Keratinocyte (primary cell): ENCODE data around the gene BCO2. TPM values are rescaled to one million over a fixed set of nuclear protein-coding genes. Genes with fewer than 3 reads are reported as not detected.

Source experiments
- DNase-seq: peaks from one replicate; pipeline ENCODE4 v3.0.0-alpha.2; 2011; ENCODE audit warnings: low read depth, missing footprints, low spot score
- FAIRE-seq: peaks from 2 replicates; lab custom pipeline; 2011; peaks lifted over from hg19 to GRCh38; lab: Jason Lieb, UNC
- H2AFZ ChIP-seq: 2 replicates; pipeline ENCODE4 v1.6.0; 2012; ENCODE audit warnings: low read length, control low read depth, inconsistent platforms; ENCODE audit not compliant: control insufficient read depth
- H3K27ac ChIP-seq: 2 replicates; pipeline ENCODE4 v1.5.1; 2011; ENCODE audit warnings: low read length; ENCODE audit not compliant: control insufficient read depth, insufficient read depth
- H3K27me3 ChIP-seq: 3 replicates; pipeline ENCODE4 v1.6.0; 2011; ENCODE audit warnings: low read length; ENCODE audit not compliant: control insufficient read depth, insufficient read depth; ENCODE audit errors: extremely low read depth
- H3K36me3 ChIP-seq, 2 experiments: 2 replicates in 1 of 2; 3 replicates in 1 of 2; pipeline ENCODE4 v1.5.1; 2011; ENCODE audit warnings: low read length in 2 of 2, mild to moderate bottlenecking in 1 of 2; ENCODE audit not compliant: control insufficient read depth in 2 of 2, insufficient read depth in 2 of 2; ENCODE audit errors: extremely low read depth in 1 of 2
- H3K4me1 ChIP-seq: 3 replicates; pipeline ENCODE4 v1.5.1; 2011; ENCODE audit warnings: low read length; ENCODE audit not compliant: control insufficient read depth, insufficient read depth; ENCODE audit errors: extremely low read depth
- H3K4me2 ChIP-seq: 3 replicates; pipeline ENCODE4 v1.6.0; 2011; ENCODE audit warnings: low read depth, low read length; ENCODE audit not compliant: control insufficient read depth, insufficient read depth; ENCODE audit errors: extremely low read depth
- H3K4me3 ChIP-seq, 3 experiments: fragments of 200-600 bp in 1 of 3; sonication (generic) in 1 of 3; 2 replicates in 2 of 3; 3 replicates in 1 of 3; pipeline ENCODE4 v1.5.1; 2011 to 2016; ENCODE audit warnings: low read length in 3 of 3, mild to moderate bottlenecking in 3 of 3, control low read depth in 2 of 3, inconsistent platforms in 1 of 3, low read depth in 1 of 3, mixed read lengths in 1 of 3, mixed run types in 1 of 3, moderate library complexity in 1 of 3; ENCODE audit not compliant: control insufficient read depth in 2 of 3, insufficient read depth in 2 of 3; ENCODE audit errors: extremely low read depth in 1 of 3
- H3K79me2 ChIP-seq: 2 replicates; pipeline ENCODE4 v1.6.0; 2012; ENCODE audit warnings: low read length; ENCODE audit not compliant: control insufficient read depth, insufficient read depth
- H3K9ac ChIP-seq: 3 replicates; pipeline ENCODE4 v1.6.0; 2011; ENCODE audit warnings: low read length; ENCODE audit not compliant: control insufficient read depth, insufficient read depth; ENCODE audit errors: extremely low read depth
- H3K9me1 ChIP-seq: 3 replicates; pipeline ENCODE4 v1.6.0; 2011; ENCODE audit warnings: low read length; ENCODE audit not compliant: control insufficient read depth, insufficient read depth; ENCODE audit errors: extremely low read depth
- H3K9me3 ChIP-seq: 2 replicates; pipeline ENCODE4 v1.5.1; 2012; ENCODE audit warnings: low read depth, low read length; ENCODE audit not compliant: control insufficient read depth
- H4K20me1 ChIP-seq: 3 replicates; pipeline ENCODE4 v1.6.0; 2011; ENCODE audit warnings: low read length; ENCODE audit not compliant: control insufficient read depth, insufficient read depth; ENCODE audit errors: extremely low read depth
- EZH2 ChIP-seq: IDR thresholded peaks from one replicate; pipeline ENCODE4 v1.6.1; 2012; ENCODE audit warnings: inconsistent platforms, mild to moderate bottlenecking, low read length, moderate library complexity
- dilution Hi-C: fragments of 300-500 bp; cut with MboI; formaldehyde crosslinking; loops from one replicate; pipeline ENCODE4 v1.7.0; 2020; ENCODE audit warnings: low sequenced_read_pairs; ENCODE audit not compliant: extremely low pct_ligation_motif_present
- polyA plus RNA-seq, 5 experiments: library from polyadenylated mRNA; depleted of rRNA in 3 of 5; stranded (reverse) in 3 of 5; stranded (forward) in 1 of 5; unstranded in 1 of 5; fragments of >200 nt; gene quantifications; 1 replicate in 1 of 5; 2 replicates in 3 of 5; 3 replicates in 1 of 5; pipeline versions ENCODE4 v1.2.1 to v1.2.3, GENCODE V29; 2011 to 2012; ENCODE audit warnings: missing spikeins in 2 of 5, low read depth in 1 of 5, low replicate concordance in 1 of 5
- TF ChIP-seq, protein P1 (sequence below), 3 experiments: IDR thresholded peaks in 1 of 3; conservative IDR thresholded peaks in 1 of 3; optimal IDR thresholded peaks in 1 of 3; 2 replicates in 2 of 3; 3 replicates in 1 of 3; pipeline versions ENCODE3 to v1.5.1; 2011; ENCODE audit warnings: low read length in 3 of 3, mild to moderate bottlenecking in 3 of 3, moderate library complexity in 2 of 3, control low read depth in 1 of 3, inconsistent platforms in 1 of 3; ENCODE audit not compliant: insufficient read depth in 2 of 3; ENCODE audit errors: extremely low read depth in 1 of 3

BCO2 gene
- polyA plus RNA-seq, 1 donor (not counting 4 experiments of a cell fraction or from before 2014, with no cell fraction given): 0.37 TPM

DNA sequence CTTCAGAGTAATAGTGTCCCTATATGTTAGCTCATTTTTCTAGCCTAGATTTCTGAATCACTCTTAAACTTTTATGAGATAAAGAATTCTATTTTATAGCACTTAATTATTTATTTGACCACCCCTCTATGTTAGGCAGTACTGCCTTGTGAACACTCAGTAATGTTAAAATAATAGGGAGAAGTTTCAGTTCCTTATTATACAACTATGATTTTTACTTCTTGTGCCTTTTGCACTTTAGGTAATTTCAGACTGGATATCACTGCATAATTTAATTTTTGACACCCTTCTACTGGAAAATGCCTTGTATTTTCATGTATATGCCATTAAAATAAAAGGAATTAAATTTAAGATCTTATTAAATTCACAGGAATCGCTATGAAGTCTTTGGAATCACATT is 3.1 kb downstream of the BCO2 start:
- Histone ChIP-seq H2AFZ (no peak overlapping the region), H4K20me1 (no peaks in the 10 kb centered on the region), H3K9me3 (no peaks in the 10 kb centered on the region), H3K9ac (no peak overlapping the region), H3K27ac (no peak overlapping the region), H3K9me1 (no peaks in the 10 kb centered on the region), H3K27me3 (no peaks in the 10 kb centered on the region), H3K4me3 (no peak overlapping the region), H3K4me1 (peaks cover 8% of the 10 kb centered on the region), H3K4me2 (no peak overlapping the region), H3K36me3 (no peaks in the 10 kb centered on the region), H3K79me2 (no peaks in the 10 kb centered on the region)
- DNase-seq (no peak), FAIRE-seq (no peak)
- dilution Hi-C loops: no loop called here
- TF ChIP-seq, protein P1, sequence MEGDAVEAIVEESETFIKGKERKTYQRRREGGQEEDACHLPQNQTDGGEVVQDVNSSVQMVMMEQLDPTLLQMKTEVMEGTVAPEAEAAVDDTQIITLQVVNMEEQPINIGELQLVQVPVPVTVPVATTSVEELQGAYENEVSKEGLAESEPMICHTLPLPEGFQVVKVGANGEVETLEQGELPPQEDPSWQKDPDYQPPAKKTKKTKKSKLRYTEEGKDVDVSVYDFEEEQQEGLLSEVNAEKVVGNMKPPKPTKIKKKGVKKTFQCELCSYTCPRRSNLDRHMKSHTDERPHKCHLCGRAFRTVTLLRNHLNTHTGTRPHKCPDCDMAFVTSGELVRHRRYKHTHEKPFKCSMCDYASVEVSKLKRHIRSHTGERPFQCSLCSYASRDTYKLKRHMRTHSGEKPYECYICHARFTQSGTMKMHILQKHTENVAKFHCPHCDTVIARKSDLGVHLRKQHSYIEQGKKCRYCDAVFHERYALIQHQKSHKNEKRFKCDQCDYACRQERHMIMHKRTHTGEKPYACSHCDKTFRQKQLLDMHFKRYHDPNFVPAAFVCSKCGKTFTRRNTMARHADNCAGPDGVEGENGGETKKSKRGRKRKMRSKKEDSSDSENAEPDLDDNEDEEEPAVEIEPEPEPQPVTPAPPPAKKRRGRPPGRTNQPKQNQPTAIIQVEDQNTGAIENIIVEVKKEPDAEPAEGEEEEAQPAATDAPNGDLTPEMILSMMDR (optimal IDR thresholded peaks at IDR 0.05 in 1 of 3, IDR thresholded peaks at IDR 0.05 in 1 of 3, conservative IDR thresholded peaks at IDR 0.05 in 1 of 3; ENCODE audit: extremely low read depth in 1 of 3, insufficient read depth in 2 of 3, low read length in 3 of 3): no peak
- TF ChIP-seq EZH2: no peak

DNA sequence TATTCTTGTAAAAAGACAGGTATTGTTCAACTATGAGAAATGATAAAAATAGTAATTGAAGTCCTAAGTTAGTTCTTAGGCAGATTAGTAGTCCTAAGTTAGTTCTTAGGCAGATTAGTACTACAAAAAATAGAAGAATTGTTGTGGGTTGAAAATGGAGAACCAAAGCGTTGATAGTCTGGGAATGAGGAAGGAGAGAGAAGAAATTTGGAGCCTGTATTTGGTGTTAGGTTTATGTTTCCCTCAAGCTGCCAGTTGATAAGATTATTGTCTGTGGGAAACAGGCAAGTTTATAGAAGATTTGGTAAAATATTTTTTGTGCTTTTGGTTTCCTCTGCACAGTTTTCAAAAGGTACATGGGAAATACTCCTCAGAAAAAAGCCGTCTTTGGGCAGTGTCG is 3.6 kb downstream of the BCO2 start:
- H4K20me1 ChIP-seq: no peaks in the 10 kb centered on the region
- H3K27ac ChIP-seq: no peak overlapping the region
- dilution Hi-C loops: no loop called here
- no peak overlapping the region for H3K4me2 ChIP-seq
- H3K9me1 ChIP-seq: no peaks in the 10 kb centered on the region
- no peaks in the 10 kb centered on the region for H3K79me2 ChIP-seq
- no peaks in the 10 kb centered on the region for H3K9me3 ChIP-seq
- no peak overlapping the region for H2AFZ ChIP-seq
- H3K9ac ChIP-seq: no peak overlapping the region
- DNase-seq (no peak), FAIRE-seq (no peak)
- H3K4me3 ChIP-seq: no peak overlapping the region
- H3K36me3 ChIP-seq: no peaks in the 10 kb centered on the region
- peaks cover 8% of the 10 kb centered on the region for H3K4me1 ChIP-seq
- no peaks in the 10 kb centered on the region for H3K27me3 ChIP-seq
- TF ChIP-seq, protein P1 (optimal IDR thresholded peaks at IDR 0.05 in 1 of 3, IDR thresholded peaks at IDR 0.05 in 1 of 3, conservative IDR thresholded peaks at IDR 0.05 in 1 of 3; ENCODE audit: extremely low read depth in 1 of 3, insufficient read depth in 2 of 3, low read length in 3 of 3): no peak
- no peak for TF ChIP-seq EZH2
